ENCODE data around the gene CDC42BPG. TPM values are rescaled to one million over a fixed set of nuclear protein-coding genes. Genes with fewer than 3 reads are reported as not detected.

The CDC42BPG gene
- polyA plus RNA-seq, 4 donors: 5.2 to 8.1 (median 5.9) TPM

- no peak for DNase-seq (ENCODE audit: low read depth in 4 of 4, low spot score in 2 of 4)
Measured at GRCh38 chr11:64867748-64868462, 23.5 kb upstream of the CDC42BPG start.

DNA sequence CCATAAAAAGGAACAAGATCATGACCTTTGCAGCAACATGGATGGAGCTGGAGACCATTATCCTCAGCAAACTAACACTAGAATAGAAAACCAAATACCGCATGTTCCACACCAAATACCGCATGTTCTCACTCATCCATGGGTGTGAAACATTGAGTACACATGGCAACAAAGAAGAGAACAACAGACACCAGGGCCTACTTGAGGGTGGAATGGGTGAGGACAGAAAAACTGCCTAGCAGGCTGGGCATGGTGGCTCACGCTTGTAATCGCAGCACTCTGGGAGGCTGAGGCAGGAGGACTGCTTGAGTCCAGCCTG is 21.7 kb upstream of the CDC42BPG start:
- DNase-seq (ENCODE audit: low read depth in 4 of 4, low spot score in 2 of 4): no peak

GRCh38 chr11:64865286-64866172 is 21.1 kb upstream of the CDC42BPG start:
- DNase-seq (ENCODE audit: low read depth in 4 of 4, low spot score in 2 of 4): no peak

DNA sequence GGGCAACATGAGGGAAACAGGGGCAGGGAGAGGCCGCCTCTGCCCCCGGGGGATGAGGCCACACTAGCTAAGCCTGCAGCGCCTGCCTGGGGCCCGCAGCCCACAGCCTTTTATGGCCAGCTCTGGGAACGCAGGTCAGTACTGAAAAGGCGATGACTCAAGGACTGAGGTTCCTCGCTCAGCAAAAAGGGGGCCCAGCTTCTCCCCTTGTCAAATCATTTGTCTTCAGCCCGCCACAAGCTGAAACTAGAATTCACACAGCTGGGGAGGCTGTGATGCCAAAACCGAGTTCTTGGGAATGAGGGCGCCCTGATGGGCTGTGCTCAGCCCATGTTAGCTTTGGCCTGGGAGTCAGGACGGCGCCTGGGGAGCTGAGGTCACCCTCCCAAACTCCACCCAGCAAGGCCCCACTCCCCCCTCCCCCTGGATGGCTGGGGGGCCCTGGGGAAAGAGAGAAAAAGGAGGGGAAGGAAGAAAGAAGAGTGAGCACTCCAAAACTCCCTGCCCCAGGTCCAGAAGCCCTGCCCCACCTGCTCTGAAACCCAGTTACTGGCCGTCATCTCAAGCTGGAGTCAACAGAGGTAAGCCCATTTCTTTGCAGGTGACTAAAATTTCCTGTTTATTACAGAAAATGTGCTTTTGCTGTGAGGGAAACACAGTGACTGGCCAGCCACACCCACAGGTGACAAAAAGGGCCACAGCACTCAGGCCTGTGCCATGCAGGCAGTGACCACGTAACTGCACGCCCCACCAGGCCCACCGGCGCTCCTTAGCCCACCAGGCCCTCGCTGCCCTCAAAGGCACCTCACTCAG is 20.2 kb upstream of the CDC42BPG start:
- no peak for DNase-seq (ENCODE audit: low read depth in 4 of 4, low spot score in 2 of 4)

DNA sequence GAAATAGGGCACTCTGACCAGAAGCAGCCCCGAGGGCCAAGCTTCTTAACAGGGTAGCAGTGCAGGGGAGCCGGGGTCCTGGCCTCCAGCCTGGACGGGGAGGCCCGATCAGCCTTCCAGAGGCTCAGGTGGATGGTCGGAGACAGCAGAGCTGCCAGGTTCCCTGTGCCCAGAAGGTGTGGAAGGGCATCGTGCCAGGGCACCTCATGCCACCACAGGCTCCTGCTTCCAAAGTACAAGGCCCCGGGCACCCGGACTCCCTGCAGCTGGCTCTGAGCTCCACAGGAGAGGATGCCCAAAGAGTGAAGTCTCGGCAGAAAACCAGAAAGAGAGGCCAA is 19.7 kb upstream of the CDC42BPG start:
- DNase-seq (ENCODE audit: low read depth in 4 of 4, low spot score in 2 of 4): no peak

- no peak for DNase-seq (ENCODE audit: low read depth in 4 of 4, low spot score in 2 of 4)
Measured at GRCh38 chr11:64863391-64864060, 19.1 kb upstream of the CDC42BPG start.

- no peak for DNase-seq (ENCODE audit: low read depth in 4 of 4, low spot score in 2 of 4)
Measured at GRCh38 chr11:64862987-64863390, 18.5 kb upstream of the CDC42BPG start.

DNA sequence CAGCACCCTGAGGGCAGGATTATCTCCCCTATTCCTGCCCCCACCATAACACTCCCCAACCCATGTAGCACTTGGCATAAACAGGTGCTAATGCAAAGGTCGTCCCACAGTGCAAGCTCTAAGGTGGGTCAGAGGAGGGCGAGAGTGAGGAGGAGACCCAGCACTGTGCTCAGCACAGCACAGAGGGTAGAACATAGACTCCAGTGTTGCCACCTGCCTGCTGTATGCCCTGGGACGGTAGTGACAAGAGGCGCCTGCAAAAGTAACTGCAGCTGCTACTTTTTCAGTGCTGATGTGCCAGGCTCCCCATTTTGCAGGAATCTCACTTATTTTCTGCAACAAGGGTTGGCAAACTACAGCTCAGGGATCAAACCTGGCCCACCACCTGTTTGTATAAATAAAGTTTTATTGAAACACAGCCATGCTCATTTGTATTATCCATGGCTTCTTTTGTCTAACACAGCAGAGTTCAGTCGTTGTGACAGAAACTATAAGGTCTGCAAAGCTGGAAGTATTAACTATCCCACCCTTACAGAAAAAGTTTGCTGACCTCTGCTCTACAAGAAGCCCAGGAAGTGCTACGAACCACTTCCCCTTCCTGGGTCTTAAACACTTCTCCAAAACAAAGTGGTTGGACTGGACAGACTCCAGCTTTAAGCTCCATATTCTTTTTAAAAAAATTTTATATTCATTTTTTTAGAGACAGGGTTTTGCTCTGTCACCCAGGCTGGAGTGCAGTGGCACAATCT is 16.9 kb upstream of the CDC42BPG start:
- no peak for DNase-seq (ENCODE audit: low read depth in 4 of 4, low spot score in 2 of 4)

DNA sequence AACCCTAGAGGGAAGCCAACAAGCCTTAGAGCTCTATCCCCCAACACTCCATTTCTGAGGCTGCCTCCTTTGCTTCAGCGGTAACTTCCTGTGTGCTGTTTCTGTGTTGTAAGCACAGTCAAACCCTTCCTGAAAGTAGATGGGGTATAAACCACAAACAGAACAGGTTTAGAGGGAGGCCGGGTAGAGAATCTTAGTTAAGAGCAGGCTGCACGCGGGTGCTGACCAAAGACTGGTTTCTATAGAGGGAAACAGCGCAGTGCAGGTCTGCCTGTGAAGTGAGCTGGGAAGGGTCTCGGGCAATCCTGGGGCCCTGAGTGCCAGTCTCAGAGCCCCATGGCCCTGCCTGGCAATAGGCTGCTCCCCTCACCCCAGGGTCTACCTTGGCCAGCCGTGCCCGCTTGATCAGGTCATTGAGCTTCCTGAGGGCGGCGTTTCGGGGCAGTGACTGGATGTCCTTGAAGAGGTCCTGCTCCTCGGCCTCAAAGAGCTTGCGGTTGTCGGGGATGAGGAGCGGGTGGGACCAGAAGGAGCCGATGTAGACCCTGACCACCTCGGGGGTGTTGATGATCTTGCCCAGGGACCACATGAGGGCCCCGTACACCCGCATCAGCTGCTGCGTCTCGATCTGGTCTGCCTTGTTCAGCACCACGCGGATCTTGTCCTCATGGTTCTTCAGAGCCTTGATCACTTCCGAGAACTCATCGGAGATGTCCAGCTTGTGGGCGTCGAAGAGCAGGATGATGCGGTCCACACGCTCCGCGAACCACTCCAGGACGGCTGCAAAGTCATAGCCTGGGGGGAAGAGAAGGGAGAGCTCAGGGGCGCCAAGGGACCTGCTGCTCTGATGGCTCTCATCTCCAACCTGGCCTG is 15.3 kb upstream of the CDC42BPG start:
- no peak for DNase-seq (ENCODE audit: low read depth in 4 of 4, low spot score in 2 of 4)

DNA sequence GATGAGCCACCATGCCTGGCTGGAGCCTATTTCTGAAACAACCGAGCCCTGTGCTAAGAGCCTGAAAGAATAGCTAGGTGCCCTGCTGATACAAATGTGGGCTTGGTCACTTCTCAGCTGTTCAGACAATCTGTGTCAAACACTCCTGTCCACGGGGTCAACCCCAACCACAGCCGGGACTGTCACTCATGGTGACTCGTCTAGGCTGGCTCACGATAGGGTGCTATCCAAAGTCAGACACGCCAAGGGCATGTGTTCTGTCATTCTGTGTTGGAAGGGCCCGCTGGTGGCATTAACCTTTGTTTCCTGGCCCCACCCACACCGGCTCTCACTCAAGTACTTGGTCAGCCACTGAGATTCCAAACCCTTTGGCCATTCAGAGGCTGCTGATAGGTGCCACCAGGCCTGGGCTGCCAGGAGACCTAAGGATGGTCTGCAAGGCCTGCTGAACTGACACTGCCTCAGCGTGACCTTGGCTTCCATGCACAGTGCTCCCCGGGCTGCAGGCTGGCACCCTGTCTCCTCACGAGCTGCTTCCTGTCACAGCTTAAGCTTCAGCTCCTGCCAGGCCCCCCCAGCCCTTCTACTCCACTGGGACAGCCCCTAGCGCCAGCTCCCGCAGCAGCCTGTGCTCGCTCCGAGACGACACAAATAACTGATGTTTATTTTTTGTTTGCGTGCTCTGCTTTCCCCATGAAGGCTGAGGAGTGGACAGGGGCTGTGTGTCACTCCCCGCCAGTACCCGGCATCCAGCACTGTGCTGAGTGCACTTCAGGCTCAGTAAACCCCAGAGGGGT is 14.2 kb upstream of the CDC42BPG start:
- DNase-seq (ENCODE audit: low read depth in 4 of 4, low spot score in 2 of 4): no peak

DNA sequence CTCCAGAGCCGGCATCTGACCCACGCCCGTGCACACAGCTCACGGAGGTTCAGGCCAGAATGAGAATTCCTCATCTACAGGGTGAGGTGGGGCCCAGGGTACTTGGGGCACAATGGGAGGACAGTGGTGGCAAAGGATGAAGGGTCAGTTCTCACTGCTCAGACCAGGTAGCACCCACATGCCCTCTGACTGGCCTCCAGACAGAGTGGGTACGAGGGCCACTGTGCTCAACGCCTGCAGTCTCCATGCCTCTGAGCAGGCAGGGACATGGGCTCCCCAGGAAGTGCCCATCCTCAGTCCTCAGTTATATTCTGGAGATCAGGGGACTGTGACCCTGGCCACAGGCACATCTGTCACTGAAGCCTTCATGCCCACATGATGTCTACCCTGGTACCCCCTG is 13.0 kb upstream of the CDC42BPG start:
- DNase-seq (ENCODE audit: low read depth in 4 of 4, low spot score in 2 of 4): no peak

DNA sequence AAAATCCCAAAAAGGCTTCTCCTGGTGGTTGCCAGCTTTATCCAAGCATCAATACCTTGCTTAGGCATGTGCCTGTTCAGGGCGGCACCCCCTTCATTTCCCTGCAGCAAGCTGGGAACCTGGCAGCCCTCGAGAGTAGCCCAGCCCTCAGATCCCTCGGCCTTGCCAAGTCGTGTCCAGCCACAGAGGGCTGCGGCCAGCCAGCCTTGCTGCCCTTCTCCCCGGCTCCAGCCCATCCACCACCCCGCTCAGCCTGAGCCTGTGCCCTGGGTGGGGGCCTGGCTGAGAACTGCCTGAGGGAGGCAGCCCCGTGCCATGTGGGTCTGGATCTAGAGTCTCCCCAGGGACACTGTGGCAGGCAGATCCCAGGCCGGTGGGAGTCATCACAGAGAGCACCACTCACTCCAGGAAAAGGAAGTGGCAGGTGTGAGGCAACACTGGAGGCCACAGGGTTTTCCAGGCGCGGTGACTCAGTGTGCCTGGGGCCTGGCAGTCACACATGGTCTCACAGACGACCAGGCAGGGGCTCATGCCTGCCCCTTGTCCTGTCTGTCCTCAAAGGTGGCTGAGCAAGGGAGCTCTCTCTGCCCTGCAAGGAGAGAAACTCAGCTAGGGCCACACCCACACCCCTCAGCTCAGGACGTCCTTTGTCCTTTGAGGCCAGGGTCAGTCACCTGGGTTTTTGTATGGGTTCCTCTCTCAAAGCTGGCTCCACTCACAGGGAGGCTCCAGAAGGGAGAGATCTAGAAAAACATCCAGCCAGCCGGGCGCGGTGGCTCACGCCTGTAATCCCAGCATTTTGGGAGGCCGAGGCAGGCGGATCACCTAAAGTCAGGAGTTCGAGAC is 12.2 kb upstream of the CDC42BPG start:
- no peak for DNase-seq (ENCODE audit: low read depth in 4 of 4, low spot score in 2 of 4)

- DNase-seq (ENCODE audit: low read depth in 4 of 4, low spot score in 2 of 4): no peak
Measured at GRCh38 chr11:64855596-64856304, 11.3 kb upstream of the CDC42BPG start.

DNA sequence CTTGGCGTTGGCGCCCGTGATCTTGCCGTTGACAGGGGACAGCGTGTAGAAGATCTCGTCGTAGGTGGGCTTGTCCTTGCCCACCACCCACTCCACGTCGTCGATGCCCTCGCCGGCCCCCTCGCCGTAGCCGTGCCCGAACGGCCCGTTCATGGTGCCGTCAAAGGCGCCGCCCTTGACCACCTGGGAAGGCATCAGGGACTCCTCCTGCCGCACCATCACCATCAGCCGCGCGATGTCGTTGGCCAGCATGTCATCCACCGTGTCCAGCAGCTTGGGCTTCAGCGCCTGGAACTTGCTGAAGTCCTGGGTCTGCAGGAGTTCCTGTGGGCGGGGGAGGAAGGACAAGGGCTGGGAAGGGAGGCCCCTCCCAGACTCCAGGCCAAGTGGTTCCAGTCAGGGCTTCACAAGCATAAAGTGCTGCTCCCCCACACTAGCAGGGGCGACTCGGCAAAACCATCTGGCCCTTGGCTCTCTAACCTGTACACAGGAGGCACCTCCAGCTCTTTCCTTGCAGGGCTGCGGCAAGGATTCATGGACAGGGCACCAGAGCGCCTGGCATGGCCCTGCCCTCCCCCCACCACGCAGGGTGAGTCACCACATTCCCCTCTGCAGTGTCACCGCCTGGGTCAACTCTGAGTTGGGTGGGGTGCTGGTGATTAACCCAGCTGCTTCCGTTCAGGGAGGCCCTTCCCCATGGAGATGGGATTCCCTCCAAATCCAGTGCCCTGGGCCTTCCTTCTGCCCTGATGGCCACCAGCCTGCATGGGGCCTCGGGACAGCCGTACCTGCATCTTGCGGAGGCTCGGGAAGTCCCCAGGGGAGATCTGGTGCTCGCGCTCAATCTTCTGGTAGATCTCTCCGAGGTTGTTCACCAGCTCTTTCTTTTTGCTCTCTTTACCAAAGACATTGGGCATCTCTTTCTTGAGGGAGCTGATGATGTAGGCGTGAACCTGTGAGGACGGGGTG is 10.4 kb upstream of the CDC42BPG start:
- no peak for DNase-seq (ENCODE audit: low read depth in 4 of 4, low spot score in 2 of 4)

DNA sequence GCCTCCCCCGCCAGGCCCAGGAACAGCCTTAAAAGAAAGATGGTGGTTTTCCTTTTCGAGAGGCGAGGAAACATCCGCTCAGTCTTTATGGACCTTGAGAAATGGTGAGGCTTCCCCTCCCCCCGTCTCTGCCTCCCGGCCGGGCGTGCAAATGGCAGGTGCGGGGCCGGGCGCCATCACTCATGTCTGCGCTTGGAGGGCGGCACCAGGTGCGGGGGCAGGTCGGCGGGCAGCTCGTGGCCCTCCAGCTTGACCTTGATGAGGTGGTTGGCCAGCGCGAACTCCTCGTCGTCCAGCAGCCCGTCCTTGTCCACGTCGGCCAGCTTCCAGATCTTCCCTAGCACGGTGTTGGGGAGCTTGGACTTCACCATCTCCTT is 9.7 kb upstream of the CDC42BPG start:
- DNase-seq (ENCODE audit: low read depth in 4 of 4, low spot score in 2 of 4): no peak

DNA sequence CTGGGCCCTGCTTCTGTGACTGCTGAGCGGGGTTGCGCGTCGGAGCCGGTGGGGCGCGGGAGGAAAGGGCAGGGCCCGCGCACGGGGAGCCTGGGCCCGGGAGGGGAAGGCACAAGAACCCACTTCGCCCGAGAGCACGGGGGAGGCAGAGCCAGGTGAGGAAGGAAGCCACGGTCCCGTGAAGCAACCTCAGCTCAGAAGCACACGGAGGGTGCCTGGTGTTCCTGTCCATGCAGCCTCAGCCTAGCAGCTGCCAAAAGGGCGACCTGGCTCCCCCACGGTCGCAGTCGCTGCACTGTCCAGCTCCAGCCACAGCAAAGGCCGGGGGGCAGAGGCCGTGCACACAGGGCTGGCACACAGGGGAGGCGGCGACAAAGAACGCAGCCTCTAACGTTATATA is 9.3 kb upstream of the CDC42BPG start:
- no peak for DNase-seq (ENCODE audit: low read depth in 4 of 4, low spot score in 2 of 4)
